Astrocyte of the cerebellum (primary cell): ENCODE data around the gene PPP1R1C.
A peak's percentile ranks its signal among the peaks of the same experiment; 100 is the strongest.

Experiments used
- DNase-seq: peaks from one replicate; pipeline ENCODE4 v3.0.0-alpha.2; 2011; ENCODE audit warnings: low read depth
- H3K4me3 ChIP-seq: 2 replicates; pipeline ENCODE4 v1.5.1; 2011; ENCODE audit warnings: mild to moderate bottlenecking, low read depth, low read length, moderate library complexity
- CTCF ChIP-seq: IDR thresholded peaks from 2 replicates; pipeline ENCODE4 v1.5.1; 2012; ENCODE audit warnings: low read length, low read depth, moderate library complexity, mild to moderate bottlenecking; ENCODE audit errors: missing control alignments
- in situ Hi-C: cut with HindIII; loops from 2 replicates; pipeline ENCODE4 v1.10.0; 2017; ENCODE audit warnings: low sequenced_read_pairs

Gene PPP1R1C

DNA sequence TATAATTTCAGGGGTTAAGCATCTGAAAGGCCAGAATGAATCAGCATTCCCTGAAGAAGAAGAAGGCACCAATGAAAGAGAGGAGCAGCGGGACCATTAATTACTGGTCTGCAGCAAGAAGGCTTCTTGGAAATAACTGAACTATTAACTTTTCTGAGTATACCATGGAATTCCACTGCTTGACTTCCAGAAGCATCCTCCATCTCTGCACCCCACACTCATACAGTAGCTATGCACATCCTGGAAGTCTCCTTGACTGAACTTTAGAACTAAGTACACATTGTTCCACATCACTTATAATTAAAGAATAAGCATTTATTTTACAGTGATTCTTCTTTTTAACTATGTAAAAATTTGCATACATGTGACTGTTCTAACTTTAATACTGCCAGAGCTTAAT, 131.5 kb downstream of the PPP1R1C start:
- no peak for TF ChIP-seq CTCF
- DNase-seq, result no peak
- H3K4me3 ChIP-seq, result no peak overlapping the region
- in situ Hi-C loops, result no loop called here

GRCh38 chr2:182128821-182129707, 143.4 kb downstream of the PPP1R1C start:
- TF ChIP-seq CTCF, result no peak
- in situ Hi-C loops, result no loop called here
- no peak for DNase-seq
- no peak overlapping the region for H3K4me3 ChIP-seq

GRCh38 chr2:182132605-182133004, 147.0 kb downstream of the PPP1R1C start:
- no peak for DNase-seq
- in situ Hi-C loops, result no loop called here
- TF ChIP-seq CTCF, result peak; percentile 36
- H3K4me3 ChIP-seq, result no peak overlapping the region

DNA sequence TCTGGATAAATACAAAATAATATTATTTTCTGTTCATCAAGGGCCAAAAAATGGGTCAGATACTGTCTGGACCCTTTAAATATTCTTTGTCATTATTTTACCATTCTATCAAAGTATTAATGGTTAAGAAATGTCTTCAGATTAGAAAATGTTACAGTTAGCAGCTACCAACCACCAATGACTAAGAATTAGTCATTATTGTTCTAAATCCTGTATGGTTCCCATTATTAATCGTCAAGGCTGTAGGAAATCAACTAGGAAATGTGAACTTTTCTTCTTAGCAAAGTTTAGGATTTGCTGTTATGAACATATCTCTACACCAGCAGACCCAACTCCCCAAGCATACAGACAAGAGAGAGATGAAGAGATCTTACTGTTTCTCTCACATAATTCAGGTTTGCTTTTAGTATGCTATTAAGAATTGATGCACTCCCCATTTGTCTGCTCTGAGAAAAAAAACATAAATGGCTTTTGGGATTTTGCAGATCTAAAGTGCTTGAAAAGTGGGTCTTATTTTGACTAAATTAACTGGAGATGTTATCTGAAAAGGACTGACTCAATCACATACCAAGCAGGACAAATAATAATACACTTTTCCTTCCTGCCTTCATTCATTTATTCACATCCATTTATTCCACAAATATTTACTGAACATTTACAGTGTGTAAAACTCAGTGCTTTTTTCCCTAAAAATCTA, 147.7 kb downstream of the PPP1R1C start:
- in situ Hi-C loops, result no loop called here
- H3K4me3 ChIP-seq, result no peak overlapping the region
- no peak for DNase-seq
- no peak for TF ChIP-seq CTCF

GRCh38 chr2:182134201-182134600, 148.5 kb downstream of the PPP1R1C start:
- no peak for DNase-seq
- in situ Hi-C loops, result no loop called here
- H3K4me3 ChIP-seq, result no peak overlapping the region
- no peak for TF ChIP-seq CTCF

GRCh38 chr2:182142062-182142461, 156.4 kb downstream of the PPP1R1C start:
- in situ Hi-C loops, result no loop called here
- TF ChIP-seq CTCF, result no peak
- no peak for DNase-seq
- H3K4me3 ChIP-seq, result no peak overlapping the region
